GM23338 (cell line): ENCODE data around the gene MANEAL. TPM values are rescaled to one million over a fixed set of nuclear protein-coding genes. Genes with fewer than 3 reads are reported as not detected.

ENCODE experiments used
- ATAC-seq: fragments of 200-7000 bp; cut with Tn5 transposase; 3 replicates; pipeline ENCODE4 v1.9.1; 2020
- DNase-seq: peaks from one replicate; pipeline ENCODE4 v3.0.0-alpha.2; 2015; ENCODE audit warnings: low spot score
- H2AFZ ChIP-seq: fragments of 200-600 bp; sonication (generic); 2 replicates; pipeline ENCODE4 v1.8.0; 2016; ENCODE audit warnings: antibody characterized with exemption, mild to moderate bottlenecking, moderate library complexity
- H3F3A ChIP-seq: fragments of 200-600 bp; sonication (generic); replicated peaks from 2 replicates; pipeline ENCODE4 v1.8.0; 2017; ENCODE audit warnings: antibody characterized with exemption, mixed run types, low read depth
- H3K27ac ChIP-seq: fragments of 200-600 bp; sonication (generic); 2 replicates; pipeline ENCODE4 v1.6.1; 2016; ENCODE audit warnings: low read depth
- H3K27me3 ChIP-seq: fragments of 200-600 bp; sonication (generic); 2 replicates; pipeline ENCODE4 v1.8.0; 2016; ENCODE audit warnings: mild to moderate bottlenecking, mixed run types, moderate library complexity; ENCODE audit not compliant: insufficient read depth
- H3K36me3 ChIP-seq: fragments of 200-600 bp; sonication (generic); 2 replicates; pipeline ENCODE4 v1.8.0; 2016; ENCODE audit warnings: mild to moderate bottlenecking; ENCODE audit not compliant: insufficient read depth
- H3K4me1 ChIP-seq: fragments of 200-600 bp; sonication (generic); 2 replicates; pipeline ENCODE4 v1.8.0; 2016; ENCODE audit warnings: mild to moderate bottlenecking, moderate library complexity; ENCODE audit not compliant: insufficient read depth
- H3K4me2 ChIP-seq: fragments of 200-600 bp; sonication (generic); 2 replicates; pipeline ENCODE4 v1.7.1; 2017; ENCODE audit warnings: mixed run types
- H3K4me3 ChIP-seq: fragments of 200-600 bp; sonication (generic); 2 replicates; pipeline ENCODE4 v1.6.1; 2016; ENCODE audit warnings: mixed run types
- H3K79me2 ChIP-seq: fragments of 200-600 bp; sonication (generic); replicated peaks from 2 replicates; pipeline ENCODE4 v1.8.0; 2017; ENCODE audit warnings: mild to moderate bottlenecking; ENCODE audit not compliant: insufficient read depth
- H3K9me2 ChIP-seq: fragments of 200-600 bp; sonication (generic); 2 replicates; pipeline ENCODE4 v1.8.0; 2017; ENCODE audit not compliant: insufficient read depth
- H4K20me1 ChIP-seq: fragments of 200-600 bp; sonication (generic); replicated peaks from 2 replicates; pipeline ENCODE4 v1.8.0; 2017; ENCODE audit warnings: mild to moderate bottlenecking; ENCODE audit not compliant: insufficient read depth
- H3K27ac Mint-ChIP-seq: 2 replicates; pipeline ENCODE4 v1.8.0; 2020; ENCODE audit warnings: inconsistent platforms, mild to moderate bottlenecking, moderate library complexity, mixed read lengths
- H3K27me3 Mint-ChIP-seq: 3 replicates; pipeline ENCODE4 v1.8.0; 2022; ENCODE audit warnings: low read depth, mild to moderate bottlenecking, moderate library complexity, mixed read lengths, inconsistent platforms; ENCODE audit not compliant: insufficient read depth, poor library complexity
- H3K36me3 Mint-ChIP-seq: 3 replicates; pipeline ENCODE4 v1.8.0; 2021; ENCODE audit warnings: low read depth, mild to moderate bottlenecking, inconsistent platforms, moderate library complexity, mixed read lengths
- H3K4me1 Mint-ChIP-seq: 3 replicates; pipeline ENCODE4 v1.8.0; 2020; ENCODE audit warnings: mild to moderate bottlenecking, inconsistent platforms, mixed read lengths
- H3K4me3 Mint-ChIP-seq: 3 replicates; pipeline ENCODE4 v1.8.0; 2021; ENCODE audit warnings: moderate library complexity, mild to moderate bottlenecking, inconsistent platforms, mixed read lengths
- H3K9me3 Mint-ChIP-seq: 3 replicates; pipeline ENCODE4 v1.8.0; 2020; ENCODE audit warnings: moderate library complexity, mild to moderate bottlenecking, inconsistent platforms, mixed read lengths
- CREB1 ChIP-seq: fragments of 250-450 bp; sonication (Bioruptor Pico); IDR thresholded peaks from 2 replicates; pipeline ENCODE4 v1.5.0; 2020; ENCODE audit warnings: low read depth, mild to moderate bottlenecking, moderate library complexity
- CTCF ChIP-seq, 2 experiments: fragments of 200-600 bp in 1 of 2; sonication (generic) in 1 of 2; conservative IDR thresholded peaks; 2 replicates each; pipeline versions ENCODE4 v1.5.1 to v1.6.1; 2016 to 2017; ENCODE audit warnings: antibody characterized with exemption in 2 of 2, low read depth in 2 of 2, mild to moderate bottlenecking in 2 of 2, moderate library complexity in 1 of 2
- ETS1 ChIP-seq: IDR thresholded peaks from 2 replicates; pipeline ENCODE4 v1.6.1; 2016; ENCODE audit warnings: antibody characterized with exemption
- EZH2 ChIP-seq: fragments of 200-600 bp; sonication (generic); IDR thresholded peaks from one replicate; pipeline ENCODE4 v1.8.0; 2017; ENCODE audit warnings: antibody characterized with exemption, mild to moderate bottlenecking, low read depth; ENCODE audit not compliant: unreplicated experiment
- EZH2phosphoT487 ChIP-seq: fragments of 200-600 bp; sonication (generic); IDR thresholded peaks from one replicate; pipeline ENCODE4 v1.8.1; 2018; ENCODE audit warnings: antibody characterized with exemption; ENCODE audit not compliant: unreplicated experiment
- JUNB ChIP-seq: IDR thresholded peaks from one replicate; pipeline ENCODE4 v1.6.1; 2016; ENCODE audit warnings: antibody characterized with exemption; ENCODE audit not compliant: unreplicated experiment
- NANOG ChIP-seq: IDR thresholded peaks from 2 replicates; pipeline ENCODE4 v1.6.1; 2016; ENCODE audit warnings: antibody characterized with exemption, borderline replicate concordance
- POLR2AphosphoS5 ChIP-seq: IDR thresholded peaks from 2 replicates; pipeline ENCODE4 v1.6.1; 2016; ENCODE audit warnings: antibody characterized with exemption, low read depth
- REST ChIP-seq: IDR thresholded peaks from one replicate; pipeline ENCODE4 v1.6.1; 2018; ENCODE audit warnings: antibody characterized with exemption; ENCODE audit not compliant: unreplicated experiment
- STAT1 ChIP-seq: IDR thresholded peaks from one replicate; pipeline ENCODE4 v1.6.1; 2016; ENCODE audit warnings: antibody characterized with exemption; ENCODE audit not compliant: unreplicated experiment
- ZNF114 ChIP-seq: fragments of 250-450 bp; sonication (Bioruptor Pico); IDR thresholded peaks from 2 replicates; pipeline ENCODE4 v1.5.0; 2020; ENCODE audit warnings: mild to moderate bottlenecking, moderate library complexity
- ZNF331 ChIP-seq: fragments of 250-450 bp; sonication (Bioruptor Pico); IDR thresholded peaks from 2 replicates; pipeline ENCODE4 v1.5.0; 2020; ENCODE audit warnings: low read depth, mild to moderate bottlenecking, moderate library complexity
- ZNF462 ChIP-seq: fragments of 250-450 bp; sonication (Bioruptor Pico); IDR thresholded peaks from 2 replicates; pipeline ENCODE4 v1.5.0; 2020; ENCODE audit warnings: mild to moderate bottlenecking, moderate library complexity
- polyA plus RNA-seq: library from polyadenylated mRNA; unstranded; fragments of >200 nt; fragmentation: Nextera tagmentation; extraction: Ambion mirVana; gene quantifications from 2 replicates; pipeline ENCODE4 v1.2.1, GENCODE V29; 2016
- total RNA-seq: library from RNA; depleted of rRNA; stranded (reverse); fragments of >200 nt; shearing (Covaris generic); gene quantifications from 2 replicates; pipeline ENCODE4 v1.2.3, GENCODE V29; 2014

The MANEAL gene
- total and polyA plus RNA-seq, 2 experiments from 2014 or later, result 2.3 to 8.1 TPM

- Mint-ChIP-seq H3K27me3 (peaks cover 59% of the 10 kb centered on the region), H3K9me3 (no peaks in the 10 kb centered on the region), H3K4me3 (no peak overlapping the region), H3K4me1 (peaks cover 28% of the 10 kb centered on the region), H3K36me3 (no peaks in the 10 kb centered on the region), H3K27ac (no peak overlapping the region)
- Histone ChIP-seq H4K20me1 (no peaks in the 10 kb centered on the region; the same call in 1 of the 2 replicates), H3K36me3 (no peaks in the 10 kb centered on the region), H3K4me1 (peaks cover 19% of the 10 kb centered on the region), H3K27me3 (peaks cover 91% of the 10 kb centered on the region), H3K27ac (no peak overlapping the region), H3F3A (0 out of 2 replicates have a peak, but pooled peaks cover 2% of the 10 kb centered on the region), H2AFZ (no peak overlapping the region), H3K9me2 (no peaks in the 10 kb centered on the region), H3K4me3 (no peak overlapping the region), H3K79me2 (no peaks in the 10 kb centered on the region), H3K4me2 (no peak overlapping the region)
- DNase-seq, result no peak
- TF ChIP-seq JUNB, result no peak
- TF ChIP-seq POLR2AphosphoS5, result no peak
- TF ChIP-seq NANOG, result no peak
- TF ChIP-seq ZNF114, result no peak
- TF ChIP-seq STAT1, result no peak
- no peak for TF ChIP-seq REST
- no peak for TF ChIP-seq EZH2
- TF ChIP-seq ZNF331 (CRISPR knock-in tag), result no peak
- TF ChIP-seq CTCF (conservative IDR thresholded peaks at IDR 0.05; ENCODE audit: low read depth in 2 of 2), result no peak
- no peak for TF ChIP-seq CREB1 (CRISPR knock-in tag)
- TF ChIP-seq EZH2phosphoT487, result no peak
- TF ChIP-seq ETS1, result no peak
- no peak for TF ChIP-seq ZNF462 (CRISPR knock-in tag)
- no peak for ATAC-seq
Observed at GRCh38 chr1:37762516-37762915, 31.1 kb upstream of the MANEAL start.
